ENCODE data around the gene CPB1.
"Not testable (repeated sequence)": the region's sequence is repeated elsewhere in the genome, so short reads cannot be mapped to it uniquely, and the experiment has no call there.

The CPB1 gene

GRCh38 chr3:148827585-148827984 is at the start of gene CPB1:
TSS of gene CPB1 (plus strand) at chr3:148827811. CDS start at chr3:148827824, 13 bp downstream.
- no peak for DNase-seq (ENCODE audit: low read depth)

GRCh38 chr3:148778926-148779325 is 48.7 kb upstream of the CPB1 start:
- no peak for DNase-seq (ENCODE audit: low read depth)

- not testable (repeated sequence) for DNase-seq (ENCODE audit: low read depth)
Observed at GRCh38 chr3:148785026-148785425, 42.6 kb upstream of the CPB1 start.

- not testable (repeated sequence) for DNase-seq (ENCODE audit: low read depth)
Observed at GRCh38 chr3:148786159-148786558, 41.5 kb upstream of the CPB1 start.

GRCh38 chr3:148789146-148789545 is 38.5 kb upstream of the CPB1 start:
- peak; percentile 39 for DNase-seq (ENCODE audit: low read depth)

GRCh38 chr3:148789906-148790305 is 37.7 kb upstream of the CPB1 start:
- no peak for DNase-seq (ENCODE audit: low read depth)

- no peak for DNase-seq (ENCODE audit: low read depth)
Observed at GRCh38 chr3:148790370-148790769, 37.2 kb upstream of the CPB1 start.

GRCh38 chr3:148790851-148791735 is 36.5 kb upstream of the CPB1 start:
- DNase-seq (ENCODE audit: low read depth): peak; percentile 8

- DNase-seq (ENCODE audit: low read depth): no peak
Observed at GRCh38 chr3:148791920-148792319, 35.7 kb upstream of the CPB1 start.

- DNase-seq (ENCODE audit: low read depth): no peak
Observed at GRCh38 chr3:148792516-148792915, 35.1 kb upstream of the CPB1 start.

GRCh38 chr3:148796799-148797198 is 30.8 kb upstream of the CPB1 start:
- DNase-seq (ENCODE audit: low read depth): no peak

- DNase-seq (ENCODE audit: low read depth): no peak
Observed at GRCh38 chr3:148797795-148798194, 29.8 kb upstream of the CPB1 start.

- DNase-seq (ENCODE audit: low read depth): no peak
Observed at GRCh38 chr3:148800414-148800813, 27.2 kb upstream of the CPB1 start.

GRCh38 chr3:148809835-148810234 is 17.8 kb upstream of the CPB1 start:
- DNase-seq (ENCODE audit: low read depth): no peak

- no peak for DNase-seq (ENCODE audit: low read depth)
Observed at GRCh38 chr3:148815316-148816110, 12.1 kb upstream of the CPB1 start.

- DNase-seq (ENCODE audit: low read depth): no peak
Observed at GRCh38 chr3:148816427-148816826, 11.2 kb upstream of the CPB1 start.

GRCh38 chr3:148816981-148817525 is 10.6 kb upstream of the CPB1 start:
- DNase-seq (ENCODE audit: low read depth): no peak

- DNase-seq (ENCODE audit: low read depth): no peak
Observed at GRCh38 chr3:148820361-148821245, 7.0 kb upstream of the CPB1 start.

GRCh38 chr3:148823026-148823425 is 4.6 kb upstream of the CPB1 start:
- DNase-seq (ENCODE audit: low read depth): no peak

- no peak for DNase-seq (ENCODE audit: low read depth)
Observed at GRCh38 chr3:148825476-148825875, 2.1 kb upstream of the CPB1 start.

GRCh38 chr3:148828136-148828690 is 602 bp downstream of the CPB1 start:
- peak; percentile 36 for DNase-seq (ENCODE audit: low read depth)
